KOPT-K1 (cell line): ENCODE measurements around the gene NCAPG.

Experiments used
- H3K27ac ChIP-seq: fragments of 200-600 bp; sonication (generic); 2 replicates; pipeline ENCODE4 v1.5.1; 2016; ENCODE audit warnings: antibody characterized with exemption, mild to moderate bottlenecking, low read depth, low read length; ENCODE audit not compliant: poor library complexity, severe bottlenecking
- H3K36me3 ChIP-seq: fragments of 200-600 bp; sonication (generic); 2 replicates; pipeline ENCODE4 v1.5.1; 2017; ENCODE audit warnings: antibody characterized with exemption, mild to moderate bottlenecking, low read length, moderate library complexity; ENCODE audit not compliant: insufficient read depth
- H3K9me3 ChIP-seq: fragments of 200-600 bp; sonication (generic); 2 replicates; pipeline ENCODE4 v1.5.1; 2017; ENCODE audit warnings: antibody characterized with exemption, low read length, mild to moderate bottlenecking; ENCODE audit not compliant: insufficient read depth, poor library complexity, severe bottlenecking

The NCAPG gene

GRCh38 chr4:17810260-17811077 lies at the start of gene NCAPG, which contains the start of gene DCAF16:
Gene NCAPG, plus strand, starts transcription at chr4:17810979. Its CDS starts 99 bp downstream, at chr4:17811078.
Gene DCAF16, minus strand, starts transcription at chr4:17810757. Its CDS starts 6,616 bp downstream, at chr4:17804141.
- Histone ChIP-seq H3K36me3 (peaks cover 53% of the 10 kb centered on the region), H3K9me3 (no peaks in the 10 kb centered on the region), H3K27ac (peak within 1 kb of the TSS; percentile 98)

- Histone ChIP-seq H3K27ac (no peak overlapping the region), H3K36me3 (no peaks in the 10 kb centered on the region), H3K9me3 (no peaks in the 10 kb centered on the region)
Measured at GRCh38 chr4:17761062-17761461, 49.7 kb upstream of the NCAPG start.

- H3K9me3 ChIP-seq = no peaks in the 10 kb centered on the region
- H3K27ac ChIP-seq = no peak overlapping the region
- H3K36me3 ChIP-seq = no peaks in the 10 kb centered on the region
Measured at GRCh38 chr4:17762726-17763125, 48.1 kb upstream of the NCAPG start.

DNA sequence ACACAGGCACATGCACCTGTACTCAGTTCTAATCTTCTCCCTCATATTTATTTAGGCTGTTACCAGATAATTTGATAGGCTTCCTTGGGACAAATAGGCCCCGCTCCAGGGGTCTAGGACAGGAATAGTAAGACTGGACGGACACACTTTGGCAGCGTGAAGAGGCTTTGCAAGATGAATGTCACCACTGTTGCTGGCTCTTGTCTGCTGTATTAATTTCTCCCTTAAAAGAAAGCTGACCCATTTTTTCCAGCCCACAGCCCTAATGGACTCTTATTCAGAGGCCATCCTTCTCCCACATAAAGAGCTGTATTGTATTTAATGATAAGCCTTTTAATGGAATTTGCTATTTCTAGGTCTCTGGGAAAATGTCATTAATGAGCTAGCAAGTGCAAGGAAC lies 47.4 kb upstream of the NCAPG start:
- Histone ChIP-seq H3K9me3 (no peaks in the 10 kb centered on the region), H3K27ac (no peak overlapping the region), H3K36me3 (no peaks in the 10 kb centered on the region)

GRCh38 chr4:17763931-17764330 lies 46.8 kb upstream of the NCAPG start:
- Histone ChIP-seq H3K9me3 (no peaks in the 10 kb centered on the region), H3K27ac (no peak overlapping the region), H3K36me3 (no peaks in the 10 kb centered on the region)

GRCh38 chr4:17765514-17766286 lies 45.1 kb upstream of the NCAPG start:
- H3K36me3 ChIP-seq = no peaks in the 10 kb centered on the region
- no peaks in the 10 kb centered on the region for H3K9me3 ChIP-seq
- no peak overlapping the region for H3K27ac ChIP-seq

DNA sequence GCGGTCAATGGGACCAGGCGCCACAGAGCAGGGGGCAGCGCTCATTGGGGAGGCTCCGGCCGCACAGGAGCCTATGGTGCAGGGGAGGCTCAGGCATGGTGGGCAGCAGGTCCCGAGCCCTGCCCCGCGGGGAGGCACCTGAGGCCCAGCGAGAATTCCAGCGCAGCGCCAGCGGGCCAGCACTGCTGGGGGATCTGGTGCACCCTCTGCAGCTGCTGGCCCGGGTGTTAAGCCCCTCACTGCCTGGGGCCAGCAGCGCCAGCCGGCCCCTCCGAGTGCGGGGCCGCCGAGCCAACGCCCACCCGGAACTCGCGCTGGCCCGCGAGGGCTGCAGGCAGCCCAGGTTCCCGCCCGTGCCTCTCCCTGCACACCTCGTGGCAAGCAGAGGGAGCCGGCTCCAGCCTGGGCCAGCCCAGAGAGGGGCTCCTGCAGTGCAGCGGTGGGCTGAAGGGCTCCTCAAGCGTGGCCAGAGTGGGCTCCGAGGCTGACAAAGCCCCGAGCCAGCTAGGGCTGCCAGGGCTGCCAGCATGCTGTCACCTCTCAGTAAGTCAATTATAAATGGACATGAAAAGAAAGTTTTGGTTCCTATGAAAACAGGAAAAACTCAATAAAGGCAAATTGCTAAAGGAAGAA lies 43.8 kb upstream of the NCAPG start:
- Histone ChIP-seq H3K27ac (no peak overlapping the region), H3K9me3 (no peaks in the 10 kb centered on the region), H3K36me3 (no peaks in the 10 kb centered on the region)

GRCh38 chr4:17769406-17770174 lies 41.2 kb upstream of the NCAPG start:
- no peaks in the 10 kb centered on the region for H3K9me3 ChIP-seq
- H3K27ac ChIP-seq = no peak overlapping the region
- H3K36me3 ChIP-seq = no peaks in the 10 kb centered on the region

DNA sequence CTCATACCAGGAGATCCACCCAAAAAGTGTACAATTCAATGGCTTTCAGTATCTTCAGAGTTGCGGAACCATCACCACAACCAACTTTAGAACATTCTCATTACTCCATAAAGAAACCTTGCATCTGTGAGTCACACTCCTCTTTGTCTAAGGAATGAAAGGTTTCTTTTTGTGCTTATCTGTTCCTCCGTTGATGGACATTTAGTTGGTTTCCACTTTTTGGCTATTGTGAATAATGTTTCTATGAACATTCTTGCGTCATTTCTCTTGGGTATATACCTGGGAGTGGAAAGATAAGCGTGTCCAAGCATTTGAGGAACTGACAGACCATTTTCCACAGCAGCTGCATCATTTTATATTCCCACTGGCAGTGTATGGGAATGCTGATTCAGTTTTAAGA lies 39.9 kb upstream of the NCAPG start:
- no peaks in the 10 kb centered on the region for H3K9me3 ChIP-seq
- no peaks in the 10 kb centered on the region for H3K36me3 ChIP-seq
- H3K27ac ChIP-seq = no peak overlapping the region

- Histone ChIP-seq H3K27ac (no peak overlapping the region), H3K36me3 (no peaks in the 10 kb centered on the region), H3K9me3 (no peaks in the 10 kb centered on the region)
Measured at GRCh38 chr4:17771284-17771908, 39.4 kb upstream of the NCAPG start.

GRCh38 chr4:17773135-17773698 lies 37.6 kb upstream of the NCAPG start:
- Histone ChIP-seq H3K27ac (no peak overlapping the region), H3K36me3 (no peaks in the 10 kb centered on the region), H3K9me3 (no peaks in the 10 kb centered on the region)

DNA sequence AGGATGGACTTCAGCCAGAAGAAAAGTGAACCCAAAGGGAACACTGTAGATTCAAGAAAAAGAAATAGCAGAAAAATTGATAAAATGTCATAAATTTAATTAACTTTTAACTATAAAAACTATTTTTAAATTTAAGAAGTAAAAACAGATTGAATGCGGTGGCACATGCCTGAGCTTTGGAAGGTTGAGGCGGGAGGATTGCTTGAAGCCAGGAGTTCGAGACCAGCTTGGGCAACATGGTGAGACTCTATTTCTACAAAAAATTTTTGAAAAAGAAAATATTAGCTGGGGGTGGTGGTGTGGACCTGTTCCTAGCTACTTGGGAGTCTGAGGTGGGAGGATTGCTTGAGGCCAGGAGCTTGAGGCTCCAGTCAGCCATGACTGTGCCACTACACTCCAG lies 32.3 kb upstream of the NCAPG start:
- Histone ChIP-seq H3K36me3 (no peaks in the 10 kb centered on the region), H3K9me3 (no peaks in the 10 kb centered on the region), H3K27ac (no peak overlapping the region)

GRCh38 chr4:17780501-17781299 lies 30.1 kb upstream of the NCAPG start:
- Histone ChIP-seq H3K36me3 (no peaks in the 10 kb centered on the region), H3K27ac (no peak overlapping the region), H3K9me3 (no peaks in the 10 kb centered on the region)
